Endodermal cell (in vitro differentiated cells): Measurements from ENCODE around the gene BICD2. TPM values are rescaled to one million over a fixed set of nuclear protein-coding genes. Genes with fewer than 3 reads are reported as not detected.

Source experiments
- DNase-seq: peaks from one replicate; pipeline ENCODE4 v3.0.0-alpha.2; 2017
- H3K27ac ChIP-seq: 2 replicates; pipeline ENCODE4 v1.5.1; 2013; ENCODE audit warnings: mild to moderate bottlenecking, low read depth, low read length, moderate library complexity
- H3K27me3 ChIP-seq: 2 replicates; pipeline ENCODE4 v1.6.1; 2013; ENCODE audit warnings: mild to moderate bottlenecking, low read length, moderate library complexity; ENCODE audit not compliant: insufficient read depth, control insufficient read depth, poor library complexity, severe bottlenecking
- H3K36me3 ChIP-seq: 2 replicates; pipeline ENCODE4 v1.7.0; 2013; ENCODE audit warnings: mild to moderate bottlenecking, low read length, moderate library complexity; ENCODE audit not compliant: control insufficient read depth, insufficient read depth
- H3K4me1 ChIP-seq: one replicate; pipeline ENCODE4 v1.7.0; 2013; ENCODE audit warnings: low read length; ENCODE audit not compliant: control insufficient read depth, insufficient read depth
- H3K4me3 ChIP-seq: 2 replicates; pipeline ENCODE4 v1.5.1; 2013; ENCODE audit warnings: mild to moderate bottlenecking, low read length, moderate library complexity
- H3K9ac ChIP-seq: 2 replicates; pipeline ENCODE4 v1.6.1; 2013; ENCODE audit warnings: mild to moderate bottlenecking, low read length, moderate library complexity; ENCODE audit not compliant: poor library complexity, severe bottlenecking; ENCODE audit errors: extremely low read depth
- H3K9me3 ChIP-seq: 2 replicates; pipeline ENCODE4 v1.6.1; 2013; ENCODE audit warnings: mild to moderate bottlenecking, low read length, moderate library complexity; ENCODE audit not compliant: control insufficient read depth
- H3K27ac Mint-ChIP-seq: 2 replicates; pipeline ENCODE4 v1.8.0; 2020; ENCODE audit warnings: mixed read lengths
- H3K27me3 Mint-ChIP-seq: 2 replicates; pipeline ENCODE4 v1.8.0; 2021; ENCODE audit warnings: mild to moderate bottlenecking, mixed read lengths; ENCODE audit not compliant: insufficient read depth
- H3K36me3 Mint-ChIP-seq: 2 replicates; pipeline ENCODE4 v1.8.0; 2020; ENCODE audit warnings: low read depth, mixed read lengths
- H3K4me1 Mint-ChIP-seq: 2 replicates; pipeline ENCODE4 v1.8.0; 2020; ENCODE audit warnings: mixed read lengths
- H3K4me3 Mint-ChIP-seq: 2 replicates; pipeline ENCODE4 v1.8.0; 2020; ENCODE audit warnings: mild to moderate bottlenecking, moderate library complexity, mixed read lengths
- H3K9me3 Mint-ChIP-seq: 2 replicates; pipeline ENCODE4 v1.8.0; 2020; ENCODE audit warnings: mild to moderate bottlenecking, mixed read lengths
- CTCF ChIP-seq: fragments of 200-600 bp; sonication (generic); conservative IDR thresholded peaks from 2 replicates; pipeline ENCODE4 v1.5.0; 2021; ENCODE audit warnings: antibody characterized with exemption, mild to moderate bottlenecking
- WGBS, 2 experiments: methylation state at CpG; one replicate each; pipeline versions ENCODE4 v1.1.5 to v1.1.7; 2013; ENCODE audit warnings: missing lambda C conversion rate in 2 of 2, mixed read lengths in 1 of 2; ENCODE audit not compliant: insufficient coverage in 1 of 2, insufficient read length in 1 of 2; 5-methylcytosine and 5-hydroxymethylcytosine counted together
- total RNA-seq, 2 donors: library from RNA; stranded (reverse); fragmentation: NEBNext Ultra II Directional in 1 of 2; extraction: Animal tissue kit (Norgen Biotek cat#: 25700) in 1 of 2; gene quantifications; 2 replicates in 1 of 2; 3 replicates in 1 of 2; pipeline ENCODE4 v1.2.1, GENCODE V29; 2021

BICD2 gene
- total RNA-seq, 2 donors from 2014 or later = 20.7 to 20.9 TPM

GRCh38 chr9:92710368-92710767 is 54.3 kb downstream of the BICD2 start:
- H3K4me1 ChIP-seq = no peaks in the 10 kb centered on the region
- Mint-ChIP-seq H3K27me3 (no peaks in the 10 kb centered on the region), H3K27ac (no peak overlapping the region), H3K9me3 (no peaks in the 10 kb centered on the region), H3K4me3 (no peak overlapping the region), H3K4me1 (no peaks in the 10 kb centered on the region), H3K36me3 (peaks cover 36% of the 10 kb centered on the region)
- no peaks in the 10 kb centered on the region for H3K27me3 ChIP-seq
- H3K9me3 ChIP-seq = no peaks in the 10 kb centered on the region
- H3K27ac ChIP-seq = no peak overlapping the region
- WGBS, 2 experiments = 91 to 95% methylated on average over 3 of the region's 3 CpGs
- no peak overlapping the region for H3K9ac ChIP-seq
- no peak overlapping the region for H3K4me3 ChIP-seq
- no peak for TF ChIP-seq CTCF
- H3K36me3 ChIP-seq = peaks cover 57% of the 10 kb centered on the region
- DNase-seq = no peak

- WGBS, 2 experiments = 94 to 100% methylated on average over 2 to 3 of the region's 3 CpGs
These were observed 54.7 kb downstream of the BICD2 start for GRCh38 chr9:92709954-92710353.

GRCh38 chr9:92709240-92709639 is 55.4 kb downstream of the BICD2 start:
- H3K27me3 ChIP-seq = no peaks in the 10 kb centered on the region
- Mint-ChIP-seq H3K4me3 (no peak overlapping the region), H3K27ac (no peak overlapping the region), H3K27me3 (no peaks in the 10 kb centered on the region), H3K4me1 (no peaks in the 10 kb centered on the region), H3K36me3 (peaks cover 36% of the 10 kb centered on the region), H3K9me3 (no peaks in the 10 kb centered on the region)
- no peak overlapping the region for H3K4me3 ChIP-seq
- no peaks in the 10 kb centered on the region for H3K9me3 ChIP-seq
- peaks cover 47% of the 10 kb centered on the region for H3K36me3 ChIP-seq
- H3K9ac ChIP-seq = no peak overlapping the region
- no peak for TF ChIP-seq CTCF
- H3K27ac ChIP-seq = no peak overlapping the region
- peak; percentile 15 for DNase-seq
- no peaks in the 10 kb centered on the region for H3K4me1 ChIP-seq

More at GRCh38 chr9:92709954-92710353, 54.7 kb downstream of the BICD2 start:
- no peaks in the 10 kb centered on the region for H3K27me3 ChIP-seq
- no peak overlapping the region for H3K27ac ChIP-seq
- H3K4me3 Mint-ChIP-seq = no peak overlapping the region
- no peaks in the 10 kb centered on the region for H3K4me1 ChIP-seq
- H3K4me3 ChIP-seq = no peak overlapping the region
- H3K9ac ChIP-seq = no peak overlapping the region
- DNase-seq = no peak
- H3K36me3 ChIP-seq = peaks cover 55% of the 10 kb centered on the region
- no peaks in the 10 kb centered on the region for H3K9me3 ChIP-seq
- H3K4me1 Mint-ChIP-seq = no peaks in the 10 kb centered on the region
- TF ChIP-seq CTCF = no peak
- H3K27me3 Mint-ChIP-seq = no peaks in the 10 kb centered on the region
- H3K27ac Mint-ChIP-seq = no peak overlapping the region
- H3K36me3 Mint-ChIP-seq = peaks cover 35% of the 10 kb centered on the region
- H3K9me3 Mint-ChIP-seq = no peaks in the 10 kb centered on the region
